GM12878 (cell line): ENCODE results near the gene ZNF678.

ENCODE experiments used
- CHD2 ChIP-seq: IDR thresholded peaks from 2 replicates; pipeline ENCODE4 v1.6.1; 2011; ENCODE audit warnings: low read depth, low read length, improper control_type of control experiment, borderline replicate concordance
- NFYB ChIP-seq: IDR thresholded peaks from 2 replicates; pipeline ENCODE4 v1.6.1; 2011; ENCODE audit warnings: low read depth, mild to moderate bottlenecking, low read length, improper control_type of control experiment, moderate library complexity; ENCODE audit not compliant: insufficient read depth
- POLR2A ChIP-seq: IDR thresholded peaks from 2 replicates; pipeline ENCODE4 v1.6.1; 2011; ENCODE audit warnings: low read depth, mild to moderate bottlenecking, low read length
- POLR2AphosphoS5 ChIP-seq: IDR thresholded peaks from 2 replicates; pipeline ENCODE4 v1.6.1; 2011; ENCODE audit warnings: mild to moderate bottlenecking, low read length, inconsistent platforms
- SPI1 ChIP-seq: IDR thresholded peaks from 2 replicates; pipeline ENCODE4 v1.6.1; 2011; ENCODE audit warnings: low read depth, mild to moderate bottlenecking, low read length, moderate library complexity, borderline replicate concordance; ENCODE audit not compliant: insufficient read depth
- ZZZ3 ChIP-seq: IDR thresholded peaks from 2 replicates; pipeline ENCODE4 v1.6.1; 2011; ENCODE audit warnings: low read depth; ENCODE audit not compliant: control insufficient read depth, insufficient read length
- TF ChIP-seq, protein P1 (sequence below), 3 experiments: IDR thresholded peaks in 2 of 3; conservative IDR thresholded peaks in 1 of 3; 2 replicates each; pipeline ENCODE4 v1.5.1; 2011; ENCODE audit warnings: low read depth in 3 of 3, low read length in 3 of 3, mild to moderate bottlenecking in 3 of 3, control low read depth in 2 of 3, moderate library complexity in 2 of 3, inconsistent platforms in 1 of 3, mixed read lengths in 1 of 3; ENCODE audit not compliant: control insufficient read depth in 2 of 3, insufficient read depth in 1 of 3; ENCODE audit errors: extremely low read depth in 1 of 3

DNA sequence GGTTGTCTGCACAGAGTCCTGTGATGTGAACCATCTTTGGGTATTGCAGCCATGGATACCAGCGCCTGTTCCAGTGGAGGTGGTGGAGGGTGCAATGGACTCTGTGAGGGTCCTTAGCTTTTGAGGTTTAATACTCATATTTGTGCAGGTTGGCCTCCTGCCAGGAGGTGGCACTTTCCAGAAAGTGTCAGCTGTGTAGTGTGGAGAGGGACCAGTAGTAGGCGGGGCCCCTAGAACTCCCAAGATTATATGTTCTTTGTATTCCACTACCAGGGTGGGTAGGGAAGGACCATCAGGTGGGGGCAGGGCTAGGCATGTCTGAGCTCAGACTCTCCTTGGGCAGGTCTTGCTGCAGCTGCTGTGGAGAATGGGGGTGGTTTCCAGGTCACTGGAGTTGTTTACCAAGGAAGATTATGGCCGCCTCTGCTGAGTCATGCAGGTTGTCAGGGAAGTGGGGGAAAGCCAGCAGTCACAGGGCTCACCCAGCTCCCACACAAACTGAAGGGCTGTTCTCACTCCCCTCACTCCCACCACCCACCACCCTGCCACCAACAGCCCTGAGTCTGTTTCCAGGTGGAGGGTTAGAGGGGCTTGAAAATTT, 31.2 kb upstream of the ZNF678 start:
- TF ChIP-seq ZZZ3 (no peak), POLR2A (no peak), CHD2 (no peak), SPI1 (no peak), POLR2AphosphoS5 (no peak), NFYB (no peak)
- TF ChIP-seq, protein P1, sequence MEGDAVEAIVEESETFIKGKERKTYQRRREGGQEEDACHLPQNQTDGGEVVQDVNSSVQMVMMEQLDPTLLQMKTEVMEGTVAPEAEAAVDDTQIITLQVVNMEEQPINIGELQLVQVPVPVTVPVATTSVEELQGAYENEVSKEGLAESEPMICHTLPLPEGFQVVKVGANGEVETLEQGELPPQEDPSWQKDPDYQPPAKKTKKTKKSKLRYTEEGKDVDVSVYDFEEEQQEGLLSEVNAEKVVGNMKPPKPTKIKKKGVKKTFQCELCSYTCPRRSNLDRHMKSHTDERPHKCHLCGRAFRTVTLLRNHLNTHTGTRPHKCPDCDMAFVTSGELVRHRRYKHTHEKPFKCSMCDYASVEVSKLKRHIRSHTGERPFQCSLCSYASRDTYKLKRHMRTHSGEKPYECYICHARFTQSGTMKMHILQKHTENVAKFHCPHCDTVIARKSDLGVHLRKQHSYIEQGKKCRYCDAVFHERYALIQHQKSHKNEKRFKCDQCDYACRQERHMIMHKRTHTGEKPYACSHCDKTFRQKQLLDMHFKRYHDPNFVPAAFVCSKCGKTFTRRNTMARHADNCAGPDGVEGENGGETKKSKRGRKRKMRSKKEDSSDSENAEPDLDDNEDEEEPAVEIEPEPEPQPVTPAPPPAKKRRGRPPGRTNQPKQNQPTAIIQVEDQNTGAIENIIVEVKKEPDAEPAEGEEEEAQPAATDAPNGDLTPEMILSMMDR (IDR thresholded peaks at IDR 0.05 in 2 of 3, conservative IDR thresholded peaks at IDR 0.05 in 1 of 3; ENCODE audit: control insufficient read depth in 2 of 3, extremely low read depth in 1 of 3, insufficient read depth in 1 of 3, low read depth in 3 of 3, low read length in 3 of 3): no peak
